T-helper 1 cell treated with Interleukin-12 subunit alpha and Interleukin-12 subunit beta and Interleukin-4 antibody, amounts not matched to agents 30 ng/mL and 1 ng/mL, for 36 hours (primary cell): ENCODE measurements around the gene ASCL1. TPM values are rescaled to one million over a fixed set of nuclear protein-coding genes. Genes with fewer than 3 reads are reported as not detected.

Experiments
- intact Hi-C: fragments of 100-400 bp; cut with micrococcal nuclease; formaldehyde crosslinking; loops from one replicate; pipeline ENCODE4 v1.15.1; 2024
- total RNA-seq: library from RNA; stranded (reverse); gene quantifications from 2 replicates; pipeline ENCODE4 v1.2.3, GENCODE V29; 2022

Gene ASCL1
- total RNA-seq, 1 donor from 2014 or later: not detected

GRCh38 chr12:102973583-102973982, 16.1 kb downstream of the ASCL1 start:
- intact Hi-C loops: no loop called here

GRCh38 chr12:102976609-102977280, 19.3 kb downstream of the ASCL1 start:
- intact Hi-C loops: no loop called here

- intact Hi-C loops: no loop called here
Observed at GRCh38 chr12:102977945-102978706, 20.7 kb downstream of the ASCL1 start.

- intact Hi-C loops: no loop called here
Observed at GRCh38 chr12:102980350-102980749, 22.9 kb downstream of the ASCL1 start.

- intact Hi-C loops: no loop called here
Observed at GRCh38 chr12:102990419-102990818, 32.9 kb downstream of the ASCL1 start.

- intact Hi-C loops: no loop called here
Observed at GRCh38 chr12:102992297-102992696, 34.8 kb downstream of the ASCL1 start.

GRCh38 chr12:102992720-102993119, 35.2 kb downstream of the ASCL1 start:
- intact Hi-C loops: no loop called here

GRCh38 chr12:102993537-102993936, 36.1 kb downstream of the ASCL1 start:
- intact Hi-C loops: no loop called here

GRCh38 chr12:102995372-102995771, 37.9 kb downstream of the ASCL1 start:
- intact Hi-C loops: no loop called here

Other genes with a start within 250 kb of the ASCL1 start
- not detected in 2 replicates for gene PAH, start 40.4 kb upstream of the ASCL1 start, total RNA-seq